Kidney (tissue), 14 donors: Measurements from ENCODE around the gene AMOT. TPM values are rescaled to one million over a fixed set of nuclear protein-coding genes. Genes with fewer than 3 reads are reported as not detected.
A peak's percentile ranks its signal among the peaks of the same experiment; 100 is the strongest.

Experiments
- DNase-seq, 5 donors: peaks; one replicate each; pipeline ENCODE4 v3.0.0-alpha.2; 2013 to 2020
- FAIRE-seq: peaks from 2 replicates; lab custom pipeline; 2012; peaks lifted over from hg19 to GRCh38; lab: Jason Lieb, UNC
- H3K27ac ChIP-seq, 2 donors: one replicate each; pipeline ENCODE4 v1.7.0; 2013; ENCODE audit warnings: low read depth in 2 of 2, low read length in 2 of 2, inconsistent platforms in 1 of 2
- H3K27me3 ChIP-seq: one replicate; pipeline ENCODE4 v1.7.1; 2013; ENCODE audit warnings: low read length, inconsistent platforms; ENCODE audit not compliant: control insufficient read depth, insufficient read depth
- H3K36me3 ChIP-seq, 3 donors: one replicate each; pipeline versions ENCODE4 v1.7.0 to v1.7.1; 2013; ENCODE audit warnings: low read length in 3 of 3, control low read depth in 1 of 3, inconsistent platforms in 1 of 3; ENCODE audit not compliant: insufficient read depth in 3 of 3, control insufficient read depth in 2 of 3
- H3K4me1 ChIP-seq, 3 donors: one replicate each; pipeline versions ENCODE4 v1.7.0 to v1.7.1; 2013; ENCODE audit warnings: low read length in 3 of 3, inconsistent platforms in 1 of 3, low read depth in 1 of 3; ENCODE audit not compliant: control insufficient read depth in 2 of 3, insufficient read depth in 2 of 3
- H3K4me3 ChIP-seq, 3 donors: one replicate each; pipeline versions ENCODE4 v1.7.0 to v1.8.1; 2013; ENCODE audit warnings: low read length in 3 of 3, control low read depth in 1 of 3, inconsistent platforms in 1 of 3
- H3K9ac ChIP-seq, 3 donors: one replicate each; pipeline versions ENCODE4 v1.7.0 to v1.7.1; 2013; ENCODE audit warnings: low read length in 3 of 3, control low read depth in 1 of 3, inconsistent platforms in 1 of 3
- H3K9me3 ChIP-seq, 3 donors: one replicate each; pipeline versions ENCODE4 v1.7.0 to v1.7.1; 2013; ENCODE audit warnings: low read length in 3 of 3, control low read depth in 1 of 3, inconsistent platforms in 1 of 3; ENCODE audit not compliant: control insufficient read depth in 2 of 3, insufficient read depth in 1 of 3
- intact Hi-C: fragments of 100-400 bp; cut with DNase I; formaldehyde crosslinking; loops from one replicate; pipeline ENCODE4 v1.11.1; 2022
- polyA plus RNA-seq: library from polyadenylated mRNA; stranded (reverse); fragments of 350-450 nt; fragmentation: Illumina TruSeq; extraction: RNeasy Lipid Tissue Mini Kit (QIAGEN cat#74804); gene quantifications from one replicate; pipeline ENCODE4 v1.2.3, GENCODE V29; 2014; ENCODE audit warnings: low read depth, low replicate concordance; ENCODE audit not compliant: insufficient read depth
- total RNA-seq: library from RNA; stranded (reverse); fragmentation: NEBNext Ultra II Directional; extraction: Animal tissue kit (Norgen Biotek cat#: 25700); gene quantifications from one replicate; pipeline ENCODE4 v1.2.1, GENCODE V29; 2021
- TF ChIP-seq, protein P1 (sequence below): IDR thresholded peaks from 3 replicates; pipeline ENCODE4 v1.5.1; 2012; ENCODE audit warnings: mild to moderate bottlenecking, moderate library complexity, borderline replicate concordance; ENCODE audit not compliant: insufficient read depth; ENCODE audit errors: extremely low read depth
- donor health status: control.
- donor health status: control.
- donor health status: control.
- donor health status: control.
- donor health status: control.
- donor health status: DM: yes; HTN: yes; CAD: no.
- donor health status: Normal renal cell carcinoma (clear cell type).

AMOT gene
- total and polyA plus RNA-seq, 2 donors from 2014 or later: 5.5 to 35.1 TPM

DNA sequence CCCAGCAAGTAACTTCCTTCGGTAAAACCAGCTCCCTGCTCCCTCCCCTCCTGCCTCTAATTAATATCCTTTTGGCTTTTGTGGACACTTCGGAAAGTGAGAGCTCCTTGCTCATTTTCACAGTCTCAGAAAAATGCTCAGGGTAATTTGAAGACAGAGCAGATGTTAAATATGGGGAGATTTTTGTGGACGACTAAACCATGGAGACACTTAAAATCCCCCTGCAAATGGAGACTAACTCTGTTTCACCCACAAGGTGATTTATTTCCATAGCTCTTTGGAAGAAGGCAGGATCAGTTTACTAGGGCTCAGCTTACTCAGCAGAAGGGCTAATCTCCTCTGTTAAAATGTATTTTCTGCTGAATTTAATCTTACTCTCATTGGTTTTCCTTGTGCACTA is 12.2 kb upstream of the AMOT start:
- H3K9ac ChIP-seq: no peak overlapping the region
- FAIRE-seq (no peak), DNase-seq (peak in 2 of 5 donors; percentile 41 to 60)
- H3K27me3 ChIP-seq: no peaks in the 10 kb centered on the region
- no peaks in the 10 kb centered on the region for H3K9me3 ChIP-seq
- H3K4me1 ChIP-seq: no peaks in the 10 kb centered on the region
- intact Hi-C loops: no loop called here
- H3K36me3 ChIP-seq: no peaks in the 10 kb centered on the region
- H3K4me3 ChIP-seq: no peak overlapping the region
- no peak overlapping the region for H3K27ac ChIP-seq
- TF ChIP-seq, protein P1, sequence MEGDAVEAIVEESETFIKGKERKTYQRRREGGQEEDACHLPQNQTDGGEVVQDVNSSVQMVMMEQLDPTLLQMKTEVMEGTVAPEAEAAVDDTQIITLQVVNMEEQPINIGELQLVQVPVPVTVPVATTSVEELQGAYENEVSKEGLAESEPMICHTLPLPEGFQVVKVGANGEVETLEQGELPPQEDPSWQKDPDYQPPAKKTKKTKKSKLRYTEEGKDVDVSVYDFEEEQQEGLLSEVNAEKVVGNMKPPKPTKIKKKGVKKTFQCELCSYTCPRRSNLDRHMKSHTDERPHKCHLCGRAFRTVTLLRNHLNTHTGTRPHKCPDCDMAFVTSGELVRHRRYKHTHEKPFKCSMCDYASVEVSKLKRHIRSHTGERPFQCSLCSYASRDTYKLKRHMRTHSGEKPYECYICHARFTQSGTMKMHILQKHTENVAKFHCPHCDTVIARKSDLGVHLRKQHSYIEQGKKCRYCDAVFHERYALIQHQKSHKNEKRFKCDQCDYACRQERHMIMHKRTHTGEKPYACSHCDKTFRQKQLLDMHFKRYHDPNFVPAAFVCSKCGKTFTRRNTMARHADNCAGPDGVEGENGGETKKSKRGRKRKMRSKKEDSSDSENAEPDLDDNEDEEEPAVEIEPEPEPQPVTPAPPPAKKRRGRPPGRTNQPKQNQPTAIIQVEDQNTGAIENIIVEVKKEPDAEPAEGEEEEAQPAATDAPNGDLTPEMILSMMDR: no peak

DNA sequence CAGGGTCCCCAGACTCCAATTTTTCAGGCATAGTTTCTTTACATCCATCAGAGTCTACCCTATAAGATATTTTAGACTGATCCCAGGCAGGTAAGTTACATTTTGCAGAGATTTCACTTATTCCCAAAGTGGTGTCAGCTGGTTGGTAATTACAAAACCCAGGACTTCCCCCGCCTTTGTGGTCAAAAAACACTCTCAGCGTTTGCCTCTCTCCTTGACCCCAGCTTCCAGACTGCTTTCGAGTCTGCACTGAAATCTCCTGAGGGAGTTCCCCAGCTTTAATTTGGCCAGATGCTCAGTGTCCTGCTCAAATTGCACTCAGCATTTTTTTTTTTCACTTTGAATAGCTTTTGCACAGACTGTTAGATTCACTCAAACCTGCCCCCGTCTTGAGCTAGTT is 11.2 kb upstream of the AMOT start:
- no peaks in the 10 kb centered on the region for H3K9me3 ChIP-seq
- H3K27ac ChIP-seq: no peak overlapping the region
- intact Hi-C loops: no loop called here
- H3K27me3 ChIP-seq: no peaks in the 10 kb centered on the region
- TF ChIP-seq, protein P1: no peak
- no peak overlapping the region for H3K4me3 ChIP-seq
- H3K9ac ChIP-seq: no peak overlapping the region
- DNase-seq: peak in 4 of 5 donors; percentile 37 to 83 (median 57)
- no peak for FAIRE-seq
- no peaks in the 10 kb centered on the region for H3K36me3 ChIP-seq
- no peaks in the 10 kb centered on the region for H3K4me1 ChIP-seq

DNA sequence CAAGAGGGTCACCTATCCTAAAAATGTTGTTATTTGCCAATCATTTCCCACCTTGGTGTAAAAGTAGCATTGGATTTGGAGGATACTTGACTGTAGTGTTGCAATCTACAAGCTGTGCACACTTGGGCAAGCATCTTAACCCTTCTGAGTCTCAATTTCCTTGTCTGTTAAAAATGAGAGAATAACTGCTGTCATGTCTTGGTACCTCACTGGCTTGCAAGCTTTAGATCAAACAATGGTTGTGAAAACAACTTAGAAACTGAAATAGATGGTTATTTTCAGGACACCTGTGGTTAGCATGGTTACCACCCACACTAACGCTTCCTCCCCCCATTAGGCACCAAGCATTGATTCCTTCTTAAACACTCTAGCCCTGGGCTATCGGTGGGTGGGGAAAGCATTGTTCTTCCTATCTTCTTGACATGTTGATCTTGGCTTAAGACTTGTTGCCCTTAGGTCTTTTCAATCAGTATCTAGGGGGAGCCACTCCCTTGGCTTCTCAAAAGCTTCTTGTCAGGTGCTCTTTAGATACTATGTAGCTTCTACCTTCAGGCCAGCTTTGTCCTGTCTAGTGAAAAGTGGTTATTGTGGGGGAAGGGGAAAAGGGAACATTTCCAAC is 10.6 kb upstream of the AMOT start:
- intact Hi-C loops: no loop called here

More for the DNA sequence above, 10.6 kb upstream of the AMOT start:
- FAIRE-seq: no peak
- TF ChIP-seq, protein P1: no peak
- Histone ChIP-seq H3K27me3 (no peaks in the 10 kb centered on the region), H3K4me1 (no peaks in the 10 kb centered on the region), H3K27ac (no peak overlapping the region), H3K36me3 (no peaks in the 10 kb centered on the region), H3K9me3 (no peaks in the 10 kb centered on the region), H3K9ac (no peak overlapping the region), H3K4me3 (no peak overlapping the region)
- no peak for DNase-seq
